ENCODE results near the gene TYRO3. TPM values are rescaled to one million over a fixed set of nuclear protein-coding genes. Genes with fewer than 3 reads are reported as not detected.

The TYRO3 gene
- total and polyA plus RNA-seq, 7 donors, result 1.6 to 5.8 (median 4.6) TPM

- ATAC-seq (no peak), DNase-seq (peak in 1 of 2 donors; percentile 12)
- no peak for TF ChIP-seq CTCF (IDR thresholded peaks at IDR 0.05)
- no peaks in the 10 kb centered on the region for H3K36me3 ChIP-seq (ENCODE audit: insufficient read depth in 1 of 2, low read depth in 1 of 2)
- no peak overlapping the region for H3K4me3 ChIP-seq
- intact Hi-C loops (cut with DNase I), result loop anchor here in 1 of 2 donors (5.0 to 10.0 kb wide), 2 partner anchors 110 to 257 kb away; partner anchors contain the start of gene MGA
- H3K4me1 ChIP-seq, result peaks cover 6% of the 10 kb centered on the region
- H3K27ac ChIP-seq, result no peak overlapping the region
- no peaks in the 10 kb centered on the region for H3K27me3 ChIP-seq (ENCODE audit: insufficient read depth in 3 of 3, low read length in 2 of 3)
- no peaks in the 10 kb centered on the region for H3K9me3 ChIP-seq
- 63 to 81% (median 78%) methylated on average over 3 of the region's 3 CpGs for WGBS, 3 donors
These were observed 4.1 kb upstream of the TYRO3 start for GRCh38 chr15:41554915-41555314.

- ATAC-seq (no peak), DNase-seq (peak in 1 of 2 donors; percentile 9)
- Histone ChIP-seq H3K4me1 (peaks cover 6% of the 10 kb centered on the region), H3K36me3 (ENCODE audit: insufficient read depth in 1 of 2, low read depth in 1 of 2) (no peaks in the 10 kb centered on the region), H3K4me3 (no peak overlapping the region), H3K27ac (no peak overlapping the region), H3K27me3 (ENCODE audit: insufficient read depth in 3 of 3, low read length in 2 of 3) (no peaks in the 10 kb centered on the region), H3K9me3 (no peaks in the 10 kb centered on the region)
- no peak for TF ChIP-seq CTCF (IDR thresholded peaks at IDR 0.05)
- WGBS, 3 donors, result 79 to 96% (median 88%) methylated on average over 5 of the region's 5 CpGs
- intact Hi-C loops (cut with DNase I), result loop anchor here in 1 of 2 donors (5.0 to 10.0 kb wide), 2 partner anchors 108 to 256 kb away; partner anchors contain the start of gene MGA
These were observed 2.3 kb upstream of the TYRO3 start for GRCh38 chr15:41556677-41557076.

GRCh38 chr15:41557673-41558399 is 1.2 kb upstream of the TYRO3 start:
- 25 to 31% (median 31%) methylated on average over 7 of the region's 7 CpGs for WGBS, 3 donors
- H3K27ac ChIP-seq, result no peak overlapping the region
- peak; percentile 31 to 63 (median 54) for ATAC-seq

GRCh38 chr15:41559239-41559782 is 299 bp downstream of the TYRO3 start:
- ATAC-seq (peak in 2 of 4 donors; percentile 10 to 16), DNase-seq (no peak)
- H3K27me3 ChIP-seq (ENCODE audit: insufficient read depth in 3 of 3, low read length in 2 of 3), result peaks cover 0 to 1% (median 0%) of the 10 kb centered on the region in 3 donors
- 4 to 15% (median 12%) methylated on average over 37 to 60 of the region's 60 CpGs for WGBS, 3 donors
- peak overlapping the region; percentile 68 for H3K4me3 ChIP-seq
- H3K36me3 ChIP-seq (ENCODE audit: insufficient read depth in 1 of 2, low read depth in 1 of 2), result no peaks in the 10 kb centered on the region
- intact Hi-C loops (cut with DNase I), result loop anchor here in 1 of 2 donors (5.0 to 10.0 kb wide), 2 partner anchors 105 to 253 kb away; partner anchors contain the start of gene MGA
- H3K27ac ChIP-seq, result no peak overlapping the region
- peaks cover 6% of the 10 kb centered on the region for H3K4me1 ChIP-seq
- no peaks in the 10 kb centered on the region for H3K9me3 ChIP-seq
- no peak for TF ChIP-seq CTCF (IDR thresholded peaks at IDR 0.05)

More at GRCh38 chr15:41557673-41558399, 1.2 kb upstream of the TYRO3 start:
- TF ChIP-seq CTCF (IDR thresholded peaks at IDR 0.05), result peak; percentile 60
- H3K9me3 ChIP-seq, result no peaks in the 10 kb centered on the region
- peak; percentile 61 to 66 for DNase-seq
- intact Hi-C loops (cut with DNase I), result loop anchor here in 1 of 2 donors (5.0 to 10.0 kb wide), 2 partner anchors 107 to 254 kb away; partner anchors contain the start of gene MGA
- H3K27me3 ChIP-seq (ENCODE audit: insufficient read depth in 3 of 3, low read length in 2 of 3), result no peaks in the 10 kb centered on the region
- H3K4me3 ChIP-seq, result peak overlapping the region; percentile 68
- H3K4me1 ChIP-seq, result peaks cover 6% of the 10 kb centered on the region
- H3K36me3 ChIP-seq (ENCODE audit: insufficient read depth in 1 of 2, low read depth in 1 of 2), result no peaks in the 10 kb centered on the region
